Activated CD8-positive, alpha-beta T cell treated with anti-CD3 and anti-CD28 coated beads for 36 hours (primary cell): ENCODE results near the gene ANKRD13A. TPM values are rescaled to one million over a fixed set of nuclear protein-coding genes. Genes with fewer than 3 reads are reported as not detected.

Source experiments
- ATAC-seq: fragments of 200-7000 bp; cut with Tn5 transposase; one replicate; pipeline ENCODE4 v1.10.0; 2021; ENCODE audit warnings: mild to moderate bottlenecking, moderate library complexity
- CTCF ChIA-PET: fragments of 350-600 bp; sonication (Branson Sonifier 250); formaldehyde crosslinking; loops from one replicate; lab custom pipeline; 2021; ENCODE audit warnings: antibody characterized with exemption; lab: Charles Lee
- POLR2A ChIA-PET: fragments of 350-600 bp; sonication (Branson Sonifier 250); formaldehyde crosslinking; loops from one replicate; lab custom pipeline; 2021; ENCODE audit warnings: antibody characterized with exemption; lab: Charles Lee
- DNase-seq: peaks from one replicate; pipeline ENCODE4 v3.0.0-alpha.2; 2020
- H3K27ac Mint-ChIP-seq: one replicate; pipeline ENCODE4 v1.8.0; 2021; ENCODE audit warnings: mild to moderate bottlenecking, mixed read lengths
- H3K27me3 Mint-ChIP-seq: one replicate; pipeline ENCODE4 v1.8.0; 2021; ENCODE audit warnings: mixed read lengths
- H3K36me3 Mint-ChIP-seq: one replicate; pipeline ENCODE4 v1.8.0; 2021; ENCODE audit warnings: low read depth, mixed read lengths
- H3K4me1 Mint-ChIP-seq: one replicate; pipeline ENCODE4 v1.8.0; 2021; ENCODE audit warnings: low read depth, mixed read lengths
- H3K4me3 Mint-ChIP-seq: one replicate; pipeline ENCODE4 v1.8.0; 2021; ENCODE audit warnings: mild to moderate bottlenecking, moderate library complexity, mixed read lengths
- H3K9me3 Mint-ChIP-seq: one replicate; pipeline ENCODE4 v1.8.0; 2021; ENCODE audit warnings: mixed read lengths
- intact Hi-C: fragments of 100-400 bp; cut with micrococcal nuclease; formaldehyde crosslinking; loops from one replicate; pipeline ENCODE4 v1.10.0; 2022
- total RNA-seq, 2 experiments: library from RNA; stranded (reverse); gene quantifications; one replicate each; pipeline ENCODE4 v1.2.3, GENCODE V29; 2021
- TF ChIP-seq, protein P1 (sequence below): fragments of 200-600 bp; IDR thresholded peaks from one replicate; pipeline ENCODE4 v1.8.0; 2022; ENCODE audit warnings: antibody characterized with exemption, mild to moderate bottlenecking

ANKRD13A gene
- total RNA-seq, 2 experiments from 2014 or later: 33.4 to 37.5 TPM

- ChIA-PET CTCF (interaction anchor here (3.2 kb wide), 1 partner anchor 9 kb away, joined by 11 read pairs; no protein-coding TSS in a partner anchor), POLR2A (interaction anchor here (0.7 to 3.4 kb wide), 5 partner anchors 7 to 48 kb away, joined by 3 to 16 read pairs (median 6); partner anchors contain the start of gene GIT2)
- peaks cover 69% of the 10 kb centered on the region for H3K4me1 Mint-ChIP-seq
- H3K27ac Mint-ChIP-seq: peak overlapping the region; percentile 72
- peaks cover 13% of the 10 kb centered on the region for H3K36me3 Mint-ChIP-seq
- intact Hi-C loops: no loop called here
- DNase-seq (no peak), ATAC-seq (no peak)
- H3K9me3 Mint-ChIP-seq: peaks cover 2% of the 10 kb centered on the region
- H3K27me3 Mint-ChIP-seq: no peaks in the 10 kb centered on the region
- no peak overlapping the region for H3K4me3 Mint-ChIP-seq
- TF ChIP-seq, protein P1, sequence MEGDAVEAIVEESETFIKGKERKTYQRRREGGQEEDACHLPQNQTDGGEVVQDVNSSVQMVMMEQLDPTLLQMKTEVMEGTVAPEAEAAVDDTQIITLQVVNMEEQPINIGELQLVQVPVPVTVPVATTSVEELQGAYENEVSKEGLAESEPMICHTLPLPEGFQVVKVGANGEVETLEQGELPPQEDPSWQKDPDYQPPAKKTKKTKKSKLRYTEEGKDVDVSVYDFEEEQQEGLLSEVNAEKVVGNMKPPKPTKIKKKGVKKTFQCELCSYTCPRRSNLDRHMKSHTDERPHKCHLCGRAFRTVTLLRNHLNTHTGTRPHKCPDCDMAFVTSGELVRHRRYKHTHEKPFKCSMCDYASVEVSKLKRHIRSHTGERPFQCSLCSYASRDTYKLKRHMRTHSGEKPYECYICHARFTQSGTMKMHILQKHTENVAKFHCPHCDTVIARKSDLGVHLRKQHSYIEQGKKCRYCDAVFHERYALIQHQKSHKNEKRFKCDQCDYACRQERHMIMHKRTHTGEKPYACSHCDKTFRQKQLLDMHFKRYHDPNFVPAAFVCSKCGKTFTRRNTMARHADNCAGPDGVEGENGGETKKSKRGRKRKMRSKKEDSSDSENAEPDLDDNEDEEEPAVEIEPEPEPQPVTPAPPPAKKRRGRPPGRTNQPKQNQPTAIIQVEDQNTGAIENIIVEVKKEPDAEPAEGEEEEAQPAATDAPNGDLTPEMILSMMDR: no peak
Measured at GRCh38 chr12:110002676-110003515, 3.7 kb downstream of the ANKRD13A start.

DNA sequence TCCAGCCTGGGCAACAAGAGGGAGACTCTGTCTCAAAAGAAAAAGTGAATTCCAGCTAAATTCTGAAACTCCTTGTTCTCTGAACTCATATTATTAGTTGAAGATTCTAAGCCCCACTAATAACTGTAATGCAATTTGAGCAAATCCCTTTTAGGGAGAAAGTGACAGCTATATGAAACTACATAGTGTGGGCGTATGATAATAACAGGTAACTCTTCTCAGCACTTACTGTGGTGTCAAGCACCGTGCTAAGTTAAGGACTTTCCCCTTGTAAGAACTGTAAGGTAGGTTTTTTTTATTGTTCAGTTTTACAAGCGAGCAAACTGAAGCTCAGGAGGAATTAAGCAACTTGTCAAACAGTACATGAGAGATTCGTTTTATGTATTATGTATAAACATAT, 5.4 kb downstream of the ANKRD13A start:
- CTCF ChIA-PET: interaction anchor here (0.8 to 3.2 kb wide), 5 partner anchors 8 to 72 kb away, joined by 3 to 11 read pairs (median 3); no protein-coding TSS in a partner anchor
- POLR2A ChIA-PET: interaction anchor here (0.7 to 3.4 kb wide), 4 partner anchors 10 to 30 kb away, joined by 3 to 16 read pairs (median 7); partner anchors contain the start of gene GIT2
- Mint-ChIP-seq H3K9me3 (peaks cover 2% of the 10 kb centered on the region), H3K27me3 (no peaks in the 10 kb centered on the region), H3K36me3 (peaks cover 20% of the 10 kb centered on the region), H3K4me3 (peak overlapping the region; percentile 15), H3K27ac (peak overlapping the region; percentile 15), H3K4me1 (peaks cover 74% of the 10 kb centered on the region)
- intact Hi-C loops: no loop called here
- no peak for DNase-seq
- ATAC-seq: peak; percentile 74
- TF ChIP-seq, protein P1: no peak

DNA sequence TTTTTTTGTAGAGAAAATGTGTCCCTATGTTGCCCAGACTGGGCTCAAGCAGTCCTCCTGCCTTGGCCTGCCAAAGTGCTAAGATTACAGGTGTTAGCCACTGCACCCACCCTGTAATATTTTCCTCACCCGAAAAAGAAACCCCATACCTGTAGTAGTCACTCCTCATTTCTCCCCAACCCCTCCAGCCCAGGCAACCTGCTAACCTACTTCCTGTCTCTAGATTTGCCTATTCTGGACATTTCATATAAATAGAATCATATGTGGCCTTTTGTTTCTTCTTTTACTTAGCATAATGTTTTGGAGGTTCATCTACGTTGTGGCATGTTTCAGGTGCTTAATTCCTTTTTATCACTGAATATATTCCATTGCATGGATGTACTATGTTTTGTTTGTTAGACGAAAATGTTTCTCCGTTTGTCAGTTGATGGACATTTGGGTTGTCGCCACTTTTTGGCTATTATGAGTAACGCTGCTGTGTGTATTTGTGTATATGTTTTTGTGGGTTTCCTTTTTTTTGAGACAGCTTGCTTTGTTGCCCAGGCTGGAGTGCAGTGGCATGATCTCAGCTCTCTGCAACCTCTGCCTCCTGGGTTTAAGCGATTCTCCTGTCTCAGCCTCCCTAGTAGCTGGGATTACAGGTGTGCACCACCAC, 6.2 kb downstream of the ANKRD13A start:
- peaks cover 76% of the 10 kb centered on the region for H3K4me1 Mint-ChIP-seq
- peaks cover 2% of the 10 kb centered on the region for H3K9me3 Mint-ChIP-seq
- ChIA-PET CTCF (interaction anchor here (1.3 to 3.2 kb wide), 2 partner anchors 7 to 12 kb away, joined by 3 to 11 read pairs; no protein-coding TSS in a partner anchor), POLR2A (interaction anchor here (0.7 to 3.4 kb wide), 4 partner anchors 10 to 29 kb away, joined by 3 to 16 read pairs (median 7); partner anchors contain the start of gene GIT2)
- peak; percentile 67 for ATAC-seq
- H3K36me3 Mint-ChIP-seq: peaks cover 20% of the 10 kb centered on the region
- peak overlapping the region; percentile 24 for H3K4me3 Mint-ChIP-seq
- DNase-seq: peak; percentile 48
- H3K27me3 Mint-ChIP-seq: no peaks in the 10 kb centered on the region
- peak overlapping the region; percentile 77 for H3K27ac Mint-ChIP-seq
- intact Hi-C loops: loop anchor here (5.0 kb wide), 1 partner anchor 33 kb away; no protein-coding TSS in a partner anchor
- TF ChIP-seq, protein P1: no peak

DNA sequence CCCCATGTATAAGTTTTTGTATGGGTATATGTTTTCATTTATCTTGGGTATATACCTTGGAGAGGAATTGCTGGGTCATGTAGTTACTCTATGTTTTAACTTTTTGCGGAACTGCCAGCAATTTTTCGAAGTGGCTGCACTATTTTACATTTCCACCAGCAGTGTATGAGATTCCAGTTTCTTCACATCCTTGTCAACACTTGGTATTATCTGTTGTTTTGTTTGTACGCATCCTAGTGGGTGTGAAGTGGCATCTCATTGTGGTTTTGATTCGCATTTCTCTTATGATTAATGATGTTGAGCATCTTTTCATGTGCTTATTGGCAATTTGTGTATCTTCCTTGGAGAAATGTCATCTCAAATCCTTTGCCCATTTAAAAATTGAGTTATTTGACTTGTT, 6.9 kb downstream of the ANKRD13A start:
- Mint-ChIP-seq H3K36me3 (peaks cover 20% of the 10 kb centered on the region), H3K27me3 (no peaks in the 10 kb centered on the region), H3K27ac (no peak overlapping the region), H3K4me3 (no peak overlapping the region), H3K4me1 (peaks cover 79% of the 10 kb centered on the region), H3K9me3 (peaks cover 2% of the 10 kb centered on the region)
- intact Hi-C loops: loop anchor here (5.0 kb wide), 1 partner anchor 34 kb away; no protein-coding TSS in a partner anchor
- ATAC-seq (no peak), DNase-seq (no peak)
- ChIA-PET POLR2A (interaction anchor here (1.4 kb wide), 1 partner anchor 33 kb away, joined by 4 read pairs; no protein-coding TSS in a partner anchor), CTCF (no interaction called here)
- TF ChIP-seq, protein P1: no peak
